Uterus (tissue), 2 donors: Measurements from ENCODE around the gene C20orf204.

ENCODE experiments used
- CTCF ChIP-seq, 4 experiments: fragments of 200-600 bp in 2 of 4; fragments of 450-650 bp in 2 of 4; sonication (generic) in 2 of 4; IDR thresholded peaks; one replicate each; pipeline ENCODE4 v1.5.1; 2016 to 2019; ENCODE audit warnings: antibody characterized with exemption in 4 of 4, mild to moderate bottlenecking in 2 of 4, moderate library complexity in 1 of 4
- POLR2A ChIP-seq, 2 donors: fragments of 450-650 bp; IDR thresholded peaks; one replicate each; pipeline ENCODE4 v1.6.1; 2016; ENCODE audit warnings: antibody characterized with exemption in 2 of 2, mild to moderate bottlenecking in 1 of 2, moderate library complexity in 1 of 2

- TF ChIP-seq CTCF (IDR thresholded peaks at IDR 0.05) (peak; percentile 60 to 74 (median 65)), POLR2A (IDR thresholded peaks at IDR 0.05) (peak in 1 of 2 donors; percentile 11)
These were observed 2.7 kb downstream of the C20orf204 start for GRCh38 chr20:64038565-64039292.
